HG02885 (cell line): ENCODE data around the gene TDRD3.

Source experiments
- ATAC-seq: cut with Tn5 transposase; IDR thresholded peaks from one replicate; pipeline ENCODE4 v1.9.1; 2021; ENCODE audit warnings: mild to moderate bottlenecking; ENCODE audit not compliant: unreplicated experiment, poor library complexity

Gene TDRD3

DNA sequence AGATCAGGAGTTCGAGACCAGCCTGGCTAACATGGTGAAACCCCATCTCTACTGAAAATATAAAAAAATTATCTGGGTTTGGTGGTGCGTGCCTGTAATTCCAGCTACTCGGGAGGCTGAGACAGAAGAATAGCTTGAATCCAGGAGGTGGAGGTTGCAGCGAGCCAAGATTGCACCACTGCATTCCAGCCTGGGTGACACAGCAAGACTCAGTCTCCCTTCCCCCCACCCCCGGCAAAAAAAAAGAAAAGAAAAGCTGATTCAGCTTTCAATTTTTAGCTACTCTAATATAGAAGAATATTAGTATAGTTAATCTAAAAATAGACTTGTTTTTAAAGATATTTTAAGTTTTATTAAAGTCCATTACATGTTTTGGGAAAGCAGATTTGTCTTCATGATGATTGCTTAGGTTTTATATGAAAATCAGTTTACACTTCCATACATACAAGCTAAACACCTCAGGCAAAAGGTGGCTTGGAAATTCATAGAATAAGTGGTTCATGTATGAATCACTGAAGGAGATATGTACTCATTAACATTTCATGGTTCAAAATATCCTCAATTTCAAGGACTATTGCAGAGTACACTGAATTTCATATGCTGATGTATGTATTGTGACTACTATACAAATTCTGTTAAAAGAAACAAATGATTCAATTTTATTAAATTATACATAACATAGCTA is 165.2 kb downstream of the TDRD3 start:
- no peak for ATAC-seq

- no peak for ATAC-seq
Measured at GRCh38 chr13:60571571-60571970, 174.6 kb downstream of the TDRD3 start.

DNA sequence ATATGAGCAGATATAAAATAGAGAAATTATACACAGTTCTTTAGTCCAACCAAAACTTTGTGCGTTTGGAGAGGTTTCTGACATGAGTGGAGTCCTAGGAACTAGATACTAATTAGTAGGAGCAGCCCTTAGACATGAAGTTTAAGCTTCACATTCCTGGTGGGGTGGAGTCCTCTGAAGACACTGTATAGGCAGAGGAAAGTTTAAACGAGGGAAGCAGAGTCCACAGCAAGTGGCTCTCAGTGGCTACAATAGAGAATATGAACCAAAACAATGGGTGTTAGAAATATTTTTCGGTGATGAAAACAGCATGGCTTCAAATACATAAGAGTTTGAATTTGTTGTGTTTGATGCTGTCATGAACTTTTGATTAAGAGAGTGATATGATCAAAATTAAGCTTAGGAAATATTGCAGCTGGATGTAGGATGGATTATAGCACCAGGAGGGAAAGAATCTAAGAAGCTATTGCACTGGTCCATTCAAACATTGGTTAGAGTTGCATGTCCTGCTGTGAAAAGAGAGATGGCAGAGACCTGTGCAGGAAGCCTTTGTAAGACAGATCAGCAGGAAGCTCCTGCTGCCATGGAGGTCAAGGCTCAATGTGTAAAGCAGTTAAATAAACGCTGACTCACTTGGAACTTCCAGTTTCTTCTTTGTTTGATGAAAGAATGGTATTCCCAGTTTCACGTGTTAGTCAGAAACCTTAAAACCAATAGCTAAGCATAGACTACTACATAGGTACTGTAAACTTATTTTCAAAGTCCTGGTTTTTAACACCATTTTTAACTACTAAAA is 175.2 kb downstream of the TDRD3 start:
- ATAC-seq = no peak

GRCh38 chr13:60572855-60573254 is 175.8 kb downstream of the TDRD3 start:
- ATAC-seq = no peak

GRCh38 chr13:60574735-60575134 is 177.7 kb downstream of the TDRD3 start:
- no peak for ATAC-seq

DNA sequence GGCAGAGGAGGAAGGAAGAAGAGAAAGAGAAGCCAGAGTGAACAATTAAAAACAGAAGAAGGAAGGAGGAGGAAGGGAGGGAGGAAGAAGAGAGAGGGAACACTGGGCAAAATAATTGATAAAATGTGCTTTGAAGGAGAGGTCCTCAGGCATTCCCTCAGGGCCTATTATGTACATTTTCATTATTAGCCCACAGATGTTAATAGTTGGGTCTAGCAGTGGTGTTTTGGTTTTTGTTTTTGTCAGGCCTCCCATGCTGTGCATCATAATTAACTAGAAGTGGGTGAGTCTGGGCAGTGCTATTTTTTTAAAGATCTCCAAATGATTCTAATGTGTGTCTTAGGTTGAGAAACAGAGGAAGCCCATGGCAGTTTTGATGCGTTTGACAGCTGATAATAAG is 178.1 kb downstream of the TDRD3 start:
- ATAC-seq = no peak

DNA sequence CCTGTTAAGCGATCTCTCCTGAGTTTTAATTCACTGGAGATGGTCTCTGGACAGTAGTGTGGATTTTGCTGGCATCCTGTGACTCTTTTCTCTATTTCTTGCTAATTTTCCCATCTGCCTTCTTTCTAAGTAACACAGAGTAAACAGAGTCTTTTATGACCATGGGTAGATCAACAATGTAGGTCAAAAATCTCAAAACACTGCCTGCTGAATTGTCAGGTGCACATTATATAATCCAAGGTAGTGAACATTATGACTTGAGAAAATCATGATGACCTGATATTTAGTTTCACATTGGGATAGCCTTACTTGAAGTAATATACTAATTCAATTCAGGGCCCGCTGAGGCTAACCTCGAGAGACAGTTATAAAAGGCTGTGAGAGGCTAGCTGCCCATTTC is 180.7 kb downstream of the TDRD3 start:
- no peak for ATAC-seq

GRCh38 chr13:60583196-60583888 is 186.3 kb downstream of the TDRD3 start:
- no peak for ATAC-seq

- peak; percentile 74 for ATAC-seq
Measured at GRCh38 chr13:60583911-60584753, 187.1 kb downstream of the TDRD3 start.

GRCh38 chr13:60584976-60585375 is 188.0 kb downstream of the TDRD3 start:
- no peak for ATAC-seq

GRCh38 chr13:60590800-60591747 is 194.1 kb downstream of the TDRD3 start:
- no peak for ATAC-seq

DNA sequence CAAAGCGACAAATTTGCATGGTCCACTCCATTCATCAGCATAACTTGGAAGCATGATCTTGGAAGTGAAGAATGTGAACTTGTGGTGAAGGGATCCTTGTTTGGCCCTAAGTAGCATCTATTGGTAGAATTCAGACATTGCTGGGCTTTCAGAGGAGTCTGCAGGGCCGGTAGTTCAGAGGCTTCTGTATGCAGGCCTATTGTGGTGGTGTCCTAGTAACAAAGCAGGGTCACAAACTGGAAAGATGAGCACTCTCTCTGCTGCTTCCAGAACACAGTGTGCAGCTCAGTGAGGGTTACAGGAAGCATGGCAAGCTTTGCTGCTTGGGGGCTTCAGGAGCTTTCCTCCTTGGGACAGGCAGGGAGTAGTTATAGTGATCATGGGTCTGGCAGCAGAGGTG is 206.0 kb downstream of the TDRD3 start:
- no peak for ATAC-seq

GRCh38 chr13:60604058-60604457 is 207.0 kb downstream of the TDRD3 start:
- no peak for ATAC-seq

GRCh38 chr13:60608954-60609353 is 211.9 kb downstream of the TDRD3 start:
- no peak for ATAC-seq

GRCh38 chr13:60611523-60611922 is 214.5 kb downstream of the TDRD3 start:
- no peak for ATAC-seq

- ATAC-seq = no peak
Measured at GRCh38 chr13:60612593-60612992, 215.6 kb downstream of the TDRD3 start.

DNA sequence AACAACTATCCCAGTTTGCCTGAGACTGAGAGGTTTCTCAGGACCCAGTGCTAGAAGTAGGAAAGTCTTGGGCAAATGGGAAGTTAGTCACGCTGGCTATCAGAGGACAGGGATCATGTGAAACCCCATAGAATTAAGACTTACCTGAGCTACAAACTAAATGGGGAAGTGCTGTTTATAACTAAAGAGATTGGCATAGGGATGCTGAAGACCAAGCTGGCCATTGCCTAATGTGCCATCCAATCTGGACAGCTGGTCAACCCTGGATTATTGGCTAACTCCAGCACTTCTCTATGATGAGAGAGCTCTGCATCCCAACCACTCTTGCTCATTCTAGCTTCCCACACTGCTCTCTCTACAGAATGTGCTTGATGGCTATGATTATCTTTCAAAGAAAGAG is 216.1 kb downstream of the TDRD3 start:
- ATAC-seq = no peak

GRCh38 chr13:60617991-60618733 is 221.1 kb downstream of the TDRD3 start:
- ATAC-seq = no peak

- ATAC-seq = no peak
Measured at GRCh38 chr13:60619461-60619860, 222.4 kb downstream of the TDRD3 start.
